ENCODE measurements around the gene SUFU. TPM values are rescaled to one million over a fixed set of nuclear protein-coding genes. Genes with fewer than 3 reads are reported as not detected.

SUFU gene
- total and polyA plus RNA-seq, 4 donors: 1.8 to 3.8 (median 2.9) TPM

- H3K4me1 ChIP-seq (ENCODE audit: control insufficient read depth in 4 of 4, insufficient read depth in 4 of 4, low read length in 3 of 4): peaks cover 0 to 4% (median 0%) of the 10 kb centered on the region in 4 donors
These were observed 48.8 kb downstream of the SUFU start for GRCh38 chr10:102552533-102552932.

More at GRCh38 chr10:102552533-102552932, 48.8 kb downstream of the SUFU start:
- H3K4me3 ChIP-seq (ENCODE audit: low read depth in 1 of 3, low read length in 3 of 3): no peak overlapping the region
- WGBS: 94% methylated on average over 2 of the region's 2 CpGs
- H3K27ac ChIP-seq (ENCODE audit: low read depth in 1 of 2, low read length in 2 of 2): no peak overlapping the region
- no peak for DNase-seq (ENCODE audit: low spot score)
- no peak for TF ChIP-seq CTCF (IDR thresholded peaks at IDR 0.05; ENCODE audit: low read depth, low read length, missing input control)
- TF ChIP-seq RAD21 (IDR thresholded peaks at IDR 0.05): no peak
- no peak for TF ChIP-seq ATF3 (IDR thresholded peaks at IDR 0.05)
- TF ChIP-seq EGR1 (IDR thresholded peaks at IDR 0.05; ENCODE audit: low read depth in 2 of 2): no peak
- TF ChIP-seq HNF4G (IDR thresholded peaks at IDR 0.05): no peak
- no peak for TF ChIP-seq FOXA1 (IDR thresholded peaks at IDR 0.05)
- TF ChIP-seq TAF1 (conservative IDR thresholded peaks at IDR 0.05): no peak
- no peak for TF ChIP-seq HNF4A (conservative IDR thresholded peaks at IDR 0.05)
- TF ChIP-seq JUND (IDR thresholded peaks at IDR 0.05): no peak
- no peak for TF ChIP-seq NR2F2 (IDR thresholded peaks at IDR 0.05)
- TF ChIP-seq REST (IDR thresholded peaks at IDR 0.05): no peak
- TF ChIP-seq MAX (IDR thresholded peaks at IDR 0.05): no peak
- TF ChIP-seq FOXA2 (IDR thresholded peaks at IDR 0.05): no peak
- TF ChIP-seq SP1 (IDR thresholded peaks at IDR 0.05): no peak
- TF ChIP-seq ZBTB33 (IDR thresholded peaks at IDR 0.05): no peak
- TF ChIP-seq RXRA (IDR thresholded peaks at IDR 0.05): no peak
- no peak for TF ChIP-seq YY1 (IDR thresholded peaks at IDR 0.05)
- no peak for TF ChIP-seq GABPA (IDR thresholded peaks at IDR 0.05 in 1 of 2, conservative IDR thresholded peaks at IDR 0.05 in 1 of 2)
- H3K27me3 ChIP-seq (ENCODE audit: control insufficient read depth in 4 of 4, insufficient read depth in 4 of 4, low read length in 3 of 4): no peaks in the 10 kb centered on the region
- H3K9ac ChIP-seq (ENCODE audit: low read depth in 1 of 2, low read length in 2 of 2): no peak overlapping the region
- peaks cover 3 to 18% (median 8%) of the 10 kb centered on the region in 4 donors for H3K36me3 ChIP-seq (ENCODE audit: control insufficient read depth in 4 of 4, insufficient read depth in 3 of 4, low read depth in 1 of 4, low read length in 3 of 4)
- no peaks in the 10 kb centered on the region for H3K9me3 ChIP-seq (ENCODE audit: control insufficient read depth in 4 of 4, low read length in 3 of 4)
